ENCODE measurements around the gene RCAN3.

- TF ChIP-seq, protein P1, sequence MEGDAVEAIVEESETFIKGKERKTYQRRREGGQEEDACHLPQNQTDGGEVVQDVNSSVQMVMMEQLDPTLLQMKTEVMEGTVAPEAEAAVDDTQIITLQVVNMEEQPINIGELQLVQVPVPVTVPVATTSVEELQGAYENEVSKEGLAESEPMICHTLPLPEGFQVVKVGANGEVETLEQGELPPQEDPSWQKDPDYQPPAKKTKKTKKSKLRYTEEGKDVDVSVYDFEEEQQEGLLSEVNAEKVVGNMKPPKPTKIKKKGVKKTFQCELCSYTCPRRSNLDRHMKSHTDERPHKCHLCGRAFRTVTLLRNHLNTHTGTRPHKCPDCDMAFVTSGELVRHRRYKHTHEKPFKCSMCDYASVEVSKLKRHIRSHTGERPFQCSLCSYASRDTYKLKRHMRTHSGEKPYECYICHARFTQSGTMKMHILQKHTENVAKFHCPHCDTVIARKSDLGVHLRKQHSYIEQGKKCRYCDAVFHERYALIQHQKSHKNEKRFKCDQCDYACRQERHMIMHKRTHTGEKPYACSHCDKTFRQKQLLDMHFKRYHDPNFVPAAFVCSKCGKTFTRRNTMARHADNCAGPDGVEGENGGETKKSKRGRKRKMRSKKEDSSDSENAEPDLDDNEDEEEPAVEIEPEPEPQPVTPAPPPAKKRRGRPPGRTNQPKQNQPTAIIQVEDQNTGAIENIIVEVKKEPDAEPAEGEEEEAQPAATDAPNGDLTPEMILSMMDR (IDR thresholded peaks at IDR 0.05): no peak
- TF ChIP-seq POLR2AphosphoS5 (IDR thresholded peaks at IDR 0.05; ENCODE audit: low read depth, low read length): no peak
- no peak for TF ChIP-seq TCF7L2 (IDR thresholded peaks at IDR 0.05; ENCODE audit: low read depth, low read length)
- TF ChIP-seq, protein P2, sequence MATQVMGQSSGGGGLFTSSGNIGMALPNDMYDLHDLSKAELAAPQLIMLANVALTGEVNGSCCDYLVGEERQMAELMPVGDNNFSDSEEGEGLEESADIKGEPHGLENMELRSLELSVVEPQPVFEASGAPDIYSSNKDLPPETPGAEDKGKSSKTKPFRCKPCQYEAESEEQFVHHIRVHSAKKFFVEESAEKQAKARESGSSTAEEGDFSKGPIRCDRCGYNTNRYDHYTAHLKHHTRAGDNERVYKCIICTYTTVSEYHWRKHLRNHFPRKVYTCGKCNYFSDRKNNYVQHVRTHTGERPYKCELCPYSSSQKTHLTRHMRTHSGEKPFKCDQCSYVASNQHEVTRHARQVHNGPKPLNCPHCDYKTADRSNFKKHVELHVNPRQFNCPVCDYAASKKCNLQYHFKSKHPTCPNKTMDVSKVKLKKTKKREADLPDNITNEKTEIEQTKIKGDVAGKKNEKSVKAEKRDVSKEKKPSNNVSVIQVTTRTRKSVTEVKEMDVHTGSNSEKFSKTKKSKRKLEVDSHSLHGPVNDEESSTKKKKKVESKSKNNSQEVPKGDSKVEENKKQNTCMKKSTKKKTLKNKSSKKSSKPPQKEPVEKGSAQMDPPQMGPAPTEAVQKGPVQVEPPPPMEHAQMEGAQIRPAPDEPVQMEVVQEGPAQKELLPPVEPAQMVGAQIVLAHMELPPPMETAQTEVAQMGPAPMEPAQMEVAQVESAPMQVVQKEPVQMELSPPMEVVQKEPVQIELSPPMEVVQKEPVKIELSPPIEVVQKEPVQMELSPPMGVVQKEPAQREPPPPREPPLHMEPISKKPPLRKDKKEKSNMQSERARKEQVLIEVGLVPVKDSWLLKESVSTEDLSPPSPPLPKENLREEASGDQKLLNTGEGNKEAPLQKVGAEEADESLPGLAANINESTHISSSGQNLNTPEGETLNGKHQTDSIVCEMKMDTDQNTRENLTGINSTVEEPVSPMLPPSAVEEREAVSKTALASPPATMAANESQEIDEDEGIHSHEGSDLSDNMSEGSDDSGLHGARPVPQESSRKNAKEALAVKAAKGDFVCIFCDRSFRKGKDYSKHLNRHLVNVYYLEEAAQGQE (IDR thresholded peaks at IDR 0.05; ENCODE audit: insufficient read depth in 1 of 2, low read depth in 2 of 2, low read length in 1 of 2): no peak
- TF ChIP-seq SIN3A (IDR thresholded peaks at IDR 0.05; ENCODE audit: borderline replicate concordance, insufficient read depth, low read depth, low read length): no peak
These were observed 83.5 kb downstream of the RCAN3 start for GRCh38 chr1:24586119-24586518.
